Liver (tissue), 9 donors: ENCODE results near the gene CFAP97D1. TPM values are rescaled to one million over a fixed set of nuclear protein-coding genes. Genes with fewer than 3 reads are reported as not detected.
A peak's percentile ranks its signal among the peaks of the same experiment; 100 is the strongest.

Experiments used
- DNase-seq: peaks from one replicate; pipeline ENCODE4 v3.0.0-alpha.2; 2017; ENCODE audit warnings: low spot score
- H3K27ac ChIP-seq, 2 donors: one replicate each; pipeline ENCODE4 v1.7.0; 2013; ENCODE audit warnings: inconsistent platforms in 2 of 2, low read length in 2 of 2, control low read depth in 1 of 2, low read depth in 1 of 2, mild to moderate bottlenecking in 1 of 2
- H3K27me3 ChIP-seq, 4 donors: one replicate each; pipeline versions ENCODE4 v1.6.1 to v1.7.0; 2013; ENCODE audit warnings: low read length in 3 of 4, inconsistent platforms in 1 of 4, mild to moderate bottlenecking in 1 of 4, moderate library complexity in 1 of 4; ENCODE audit not compliant: control insufficient read depth in 4 of 4, insufficient read depth in 4 of 4
- H3K36me3 ChIP-seq, 4 donors: one replicate each; pipeline versions ENCODE4 v1.6.1 to v1.7.0; 2013; ENCODE audit warnings: low read length in 3 of 4, mild to moderate bottlenecking in 3 of 4, low read depth in 1 of 4, moderate library complexity in 1 of 4; ENCODE audit not compliant: control insufficient read depth in 4 of 4, insufficient read depth in 3 of 4
- H3K4me1 ChIP-seq, 4 donors: one replicate each; pipeline versions ENCODE4 v1.6.1 to v1.7.0; 2013; ENCODE audit warnings: low read length in 3 of 4, mild to moderate bottlenecking in 3 of 4, moderate library complexity in 1 of 4; ENCODE audit not compliant: control insufficient read depth in 4 of 4, insufficient read depth in 4 of 4
- H3K4me3 ChIP-seq, 3 donors: one replicate each; pipeline versions ENCODE4 v1.6.1 to v1.7.0; 2013; ENCODE audit warnings: low read length in 3 of 3, control low read depth in 1 of 3, low read depth in 1 of 3, mild to moderate bottlenecking in 1 of 3
- H3K9ac ChIP-seq, 2 donors: one replicate each; pipeline ENCODE4 v1.7.0; 2013; ENCODE audit warnings: low read length in 2 of 2, mild to moderate bottlenecking in 2 of 2, moderate library complexity in 2 of 2, control low read depth in 1 of 2, low read depth in 1 of 2
- H3K9me3 ChIP-seq, 4 donors: one replicate each; pipeline versions ENCODE4 v1.6.1 to v1.7.0; 2013; ENCODE audit warnings: low read length in 3 of 4; ENCODE audit not compliant: control insufficient read depth in 4 of 4
- EGR1 ChIP-seq, 2 donors: IDR thresholded peaks; 2 replicates each; pipeline ENCODE4 v1.6.1; 2016 to 2018; ENCODE audit warnings: antibody characterized with exemption in 2 of 2, low read depth in 2 of 2
- FOXA1 ChIP-seq: IDR thresholded peaks from 2 replicates; pipeline ENCODE4 v1.6.1; 2016; ENCODE audit warnings: antibody characterized with exemption
- FOXA2 ChIP-seq: IDR thresholded peaks from 2 replicates; pipeline ENCODE4 v1.6.1; 2016; ENCODE audit warnings: antibody characterized with exemption
- GABPA ChIP-seq, 2 donors: IDR thresholded peaks in 1 of 2; conservative IDR thresholded peaks in 1 of 2; 2 replicates each; pipeline ENCODE4 v1.6.1; 2016; ENCODE audit warnings: antibody characterized with exemption in 2 of 2, mild to moderate bottlenecking in 1 of 2, moderate library complexity in 1 of 2
- HNF4A ChIP-seq, 2 donors: conservative IDR thresholded peaks; 2 replicates each; pipeline ENCODE4 v1.6.1; 2016; ENCODE audit warnings: antibody characterized with exemption in 2 of 2, mild to moderate bottlenecking in 2 of 2
- JUND ChIP-seq, 2 donors: IDR thresholded peaks; 2 replicates each; pipeline ENCODE4 v1.6.1; 2016; ENCODE audit warnings: antibody characterized with exemption in 2 of 2
- NR2F2 ChIP-seq: IDR thresholded peaks from 2 replicates; pipeline ENCODE4 v1.6.1; 2016; ENCODE audit warnings: antibody characterized with exemption
- RAD21 ChIP-seq, 2 donors: IDR thresholded peaks; 2 replicates each; pipeline ENCODE4 v1.6.1; 2016; ENCODE audit warnings: antibody characterized with exemption in 2 of 2, mild to moderate bottlenecking in 2 of 2
- RXRA ChIP-seq, 2 donors: IDR thresholded peaks; 2 replicates each; pipeline ENCODE4 v1.6.1; 2017 to 2018; ENCODE audit warnings: antibody characterized with exemption in 2 of 2, mild to moderate bottlenecking in 1 of 2
- SP1 ChIP-seq: IDR thresholded peaks from 2 replicates; pipeline ENCODE4 v1.6.1; 2018; ENCODE audit warnings: antibody characterized with exemption, mild to moderate bottlenecking
- TAF1 ChIP-seq: conservative IDR thresholded peaks from 2 replicates; pipeline ENCODE4 v1.6.1; 2016; ENCODE audit warnings: antibody characterized with exemption, mild to moderate bottlenecking
- YY1 ChIP-seq: IDR thresholded peaks from 2 replicates; pipeline ENCODE4 v1.6.1; 2016; ENCODE audit warnings: antibody characterized with exemption, mild to moderate bottlenecking
- WGBS: extraction: QIAGEN DNeasy Blood & Tissue Kit; methylation state at CpG from one replicate; pipeline ENCODE4 v1.1.7; 2013; 5-methylcytosine and 5-hydroxymethylcytosine counted together
- polyA plus RNA-seq, 2 donors: library from polyadenylated mRNA; stranded (reverse) in 1 of 2; unstranded in 1 of 2; fragments of 200-250 nt in 1 of 2; fragments of >200 nt in 1 of 2; fragmentation: Nextera tagmentation in 1 of 2; extraction: Ambion mirVana in 1 of 2; gene quantifications; one replicate each; pipeline versions ENCODE4 v1.2.1 to v1.2.3, GENCODE V29; 2013 to 2015
- total RNA-seq, 2 donors: library from RNA; depleted of rRNA; stranded (reverse); fragments of >200 nt; gene quantifications; one replicate each; pipeline ENCODE4 v1.2.3, GENCODE V29; 2014
- TF ChIP-seq, protein P1 (sequence below): IDR thresholded peaks from 2 replicates; pipeline ENCODE4 v1.6.1; 2016; ENCODE audit warnings: antibody characterized with exemption
- TF ChIP-seq, protein P2 (sequence below): IDR thresholded peaks from 2 replicates; pipeline ENCODE4 v1.6.1; 2016; ENCODE audit warnings: antibody characterized with exemption
- TF ChIP-seq, protein P3 (sequence below): fragments of 150-350 bp; IDR thresholded peaks from 2 replicates; pipeline ENCODE4 v1.5.1; 2017; ENCODE audit warnings: improper control_type of control experiment, low read depth, low read length; ENCODE audit not compliant: missing input control
- TF ChIP-seq, protein P4 (sequence below): IDR thresholded peaks from 2 replicates; pipeline ENCODE4 v1.6.1; 2016; ENCODE audit warnings: antibody characterized with exemption, mild to moderate bottlenecking
- donor health status: healthy.
- donor health status: healthy.
- donor health status: healthy.
- donor health status: healthy.
- donor health status: healthy.

CFAP97D1 gene
- total and polyA plus RNA-seq, 4 donors, result 0.08 TPM; not detected in 3

DNA sequence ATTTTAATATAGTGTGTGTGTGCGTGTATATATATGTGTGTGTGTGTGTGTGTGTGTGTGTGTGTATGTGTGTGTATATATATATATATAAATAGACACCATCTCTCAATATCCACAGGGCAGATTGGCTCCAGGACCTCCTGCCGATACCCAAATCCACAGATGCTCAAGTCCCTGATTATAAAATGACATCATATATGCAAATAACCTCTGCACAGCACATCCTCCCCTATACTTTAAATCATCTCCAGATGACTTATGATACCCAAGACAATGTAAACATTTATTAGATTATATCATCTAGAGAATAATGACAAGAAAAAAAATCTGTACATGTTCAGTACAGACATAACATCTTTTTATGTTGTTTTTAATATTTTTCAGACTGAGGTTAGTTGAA, 9.3 kb upstream of the CFAP97D1 start:
- Histone ChIP-seq H3K36me3 (peaks cover 0 to 36% (median 24%) of the 10 kb centered on the region in 4 donors), H3K4me1 (peaks cover 21 to 65% (median 49%) of the 10 kb centered on the region in 4 donors), H3K27me3 (no peaks in the 10 kb centered on the region), H3K9me3 (no peaks in the 10 kb centered on the region), H3K4me3 (no peak overlapping the region), H3K9ac (no peak overlapping the region), H3K27ac (no peak overlapping the region)
- WGBS, result 92% methylated on average over 2 of the region's 2 CpGs
- no peak for DNase-seq
- no peak for TF ChIP-seq HNF4A (conservative IDR thresholded peaks at IDR 0.05)
- TF ChIP-seq SP1, result no peak
- TF ChIP-seq EGR1 (IDR thresholded peaks at IDR 0.05; ENCODE audit: low read depth in 2 of 2), result no peak

DNA sequence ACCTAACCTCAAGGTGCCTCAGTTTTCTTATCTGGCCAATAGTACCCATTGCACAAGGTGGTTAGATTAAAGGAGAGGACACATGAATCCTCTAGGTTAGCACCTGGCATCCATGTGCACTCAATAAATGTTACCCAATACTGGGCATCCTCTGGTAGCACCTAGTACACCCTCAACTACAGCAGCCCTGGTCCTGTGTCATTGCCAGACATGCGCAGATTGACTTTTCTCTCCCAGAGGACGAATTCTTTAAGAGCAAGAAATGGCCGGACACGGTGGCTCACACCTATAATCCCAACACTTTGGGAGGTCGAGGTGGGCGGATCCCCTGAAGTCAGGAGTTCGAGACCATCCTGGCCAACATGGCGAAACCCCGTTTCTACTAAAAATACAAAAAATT, 8.8 kb upstream of the CFAP97D1 start:
- Histone ChIP-seq H3K9ac (no peak overlapping the region), H3K27me3 (no peaks in the 10 kb centered on the region), H3K4me3 (no peak overlapping the region), H3K9me3 (no peaks in the 10 kb centered on the region), H3K27ac (peak overlapping the region; percentile 78 to 83), H3K36me3 (peaks cover 0 to 33% (median 21%) of the 10 kb centered on the region in 4 donors), H3K4me1 (peaks cover 21 to 69% (median 53%) of the 10 kb centered on the region in 4 donors)
- TF ChIP-seq HNF4A (conservative IDR thresholded peaks at IDR 0.05) (peak in 1 of 2 donors; percentile 74), EGR1 (IDR thresholded peaks at IDR 0.05; ENCODE audit: low read depth in 2 of 2) (no peak), RAD21 (IDR thresholded peaks at IDR 0.05) (no peak), RXRA (IDR thresholded peaks at IDR 0.05) (peak; percentile 38 to 79), JUND (IDR thresholded peaks at IDR 0.05) (peak in 1 of 2 donors; percentile 17), FOXA1 (peak; percentile 39), YY1 (peak; percentile 79), FOXA2 (peak; percentile 38), GABPA (IDR thresholded peaks at IDR 0.05 in 1 of 2, conservative IDR thresholded peaks at IDR 0.05 in 1 of 2) (peak in 1 of 2 donors; percentile 11), TAF1 (no peak)
- TF ChIP-seq, protein P1, sequence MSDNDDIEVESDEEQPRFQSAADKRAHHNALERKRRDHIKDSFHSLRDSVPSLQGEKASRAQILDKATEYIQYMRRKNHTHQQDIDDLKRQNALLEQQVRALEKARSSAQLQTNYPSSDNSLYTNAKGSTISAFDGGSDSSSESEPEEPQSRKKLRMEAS, result peak; percentile 94
- TF ChIP-seq, protein P2, sequence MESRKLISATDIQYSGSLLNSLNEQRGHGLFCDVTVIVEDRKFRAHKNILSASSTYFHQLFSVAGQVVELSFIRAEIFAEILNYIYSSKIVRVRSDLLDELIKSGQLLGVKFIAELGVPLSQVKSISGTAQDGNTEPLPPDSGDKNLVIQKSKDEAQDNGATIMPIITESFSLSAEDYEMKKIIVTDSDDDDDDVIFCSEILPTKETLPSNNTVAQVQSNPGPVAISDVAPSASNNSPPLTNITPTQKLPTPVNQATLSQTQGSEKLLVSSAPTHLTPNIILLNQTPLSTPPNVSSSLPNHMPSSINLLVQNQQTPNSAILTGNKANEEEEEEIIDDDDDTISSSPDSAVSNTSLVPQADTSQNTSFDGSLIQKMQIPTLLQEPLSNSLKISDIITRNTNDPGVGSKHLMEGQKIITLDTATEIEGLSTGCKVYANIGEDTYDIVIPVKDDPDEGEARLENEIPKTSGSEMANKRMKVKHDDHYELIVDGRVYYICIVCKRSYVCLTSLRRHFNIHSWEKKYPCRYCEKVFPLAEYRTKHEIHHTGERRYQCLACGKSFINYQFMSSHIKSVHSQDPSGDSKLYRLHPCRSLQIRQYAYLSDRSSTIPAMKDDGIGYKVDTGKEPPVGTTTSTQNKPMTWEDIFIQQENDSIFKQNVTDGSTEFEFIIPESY, result peak; percentile 11
- DNase-seq, result no peak
- WGBS, result 41% methylated on average over 9 of the region's 9 CpGs

DNA sequence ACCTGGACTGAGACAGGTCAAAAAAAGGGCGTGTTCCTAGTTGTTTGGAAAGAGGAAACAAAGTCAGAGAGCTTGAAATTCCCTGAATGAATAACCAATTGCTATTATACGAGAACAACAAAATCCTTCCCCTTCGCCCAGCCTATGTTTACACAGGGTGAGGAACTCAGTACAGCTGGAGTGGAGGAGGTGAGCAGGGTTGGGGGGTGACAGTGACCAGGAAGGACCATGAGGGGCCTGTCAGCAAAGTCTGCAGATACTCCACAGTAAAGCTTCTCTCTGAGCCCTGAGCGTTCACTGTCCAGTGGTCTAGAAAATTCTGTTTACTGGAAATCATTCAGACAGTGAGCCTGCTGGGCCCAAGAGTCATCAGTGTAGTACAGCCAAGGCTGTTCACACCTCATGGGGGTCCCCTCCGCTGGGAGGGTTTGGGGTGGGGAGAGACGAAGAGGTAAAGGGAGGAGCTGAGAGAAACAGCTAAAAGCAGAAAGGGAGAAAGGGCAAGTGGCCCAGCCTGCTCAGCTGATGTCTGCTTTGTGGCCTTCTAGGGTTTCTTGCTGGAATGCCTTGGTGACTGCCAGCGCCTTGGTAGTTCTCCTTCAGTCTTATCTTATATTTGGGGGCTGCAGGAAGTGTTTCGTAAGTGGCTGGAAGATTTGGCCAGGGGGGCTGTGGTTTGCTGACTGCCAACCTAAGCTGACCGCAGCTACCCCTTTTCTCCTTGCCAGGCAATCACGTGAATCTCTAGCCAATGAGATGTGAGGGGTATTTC, 7.2 kb upstream of the CFAP97D1 start:
- no peak overlapping the region for H3K4me3 ChIP-seq
- no peaks in the 10 kb centered on the region for H3K27me3 ChIP-seq
- peaks cover 21 to 68% (median 57%) of the 10 kb centered on the region in 4 donors for H3K4me1 ChIP-seq
- peak overlapping the region; percentile 78 to 83 for H3K27ac ChIP-seq
- WGBS, result 42% methylated on average over 10 of the region's 10 CpGs
- peak; percentile 77 for TF ChIP-seq FOXA2
- TF ChIP-seq, protein P1, result peak; percentile 23
- TF ChIP-seq, protein P3, sequence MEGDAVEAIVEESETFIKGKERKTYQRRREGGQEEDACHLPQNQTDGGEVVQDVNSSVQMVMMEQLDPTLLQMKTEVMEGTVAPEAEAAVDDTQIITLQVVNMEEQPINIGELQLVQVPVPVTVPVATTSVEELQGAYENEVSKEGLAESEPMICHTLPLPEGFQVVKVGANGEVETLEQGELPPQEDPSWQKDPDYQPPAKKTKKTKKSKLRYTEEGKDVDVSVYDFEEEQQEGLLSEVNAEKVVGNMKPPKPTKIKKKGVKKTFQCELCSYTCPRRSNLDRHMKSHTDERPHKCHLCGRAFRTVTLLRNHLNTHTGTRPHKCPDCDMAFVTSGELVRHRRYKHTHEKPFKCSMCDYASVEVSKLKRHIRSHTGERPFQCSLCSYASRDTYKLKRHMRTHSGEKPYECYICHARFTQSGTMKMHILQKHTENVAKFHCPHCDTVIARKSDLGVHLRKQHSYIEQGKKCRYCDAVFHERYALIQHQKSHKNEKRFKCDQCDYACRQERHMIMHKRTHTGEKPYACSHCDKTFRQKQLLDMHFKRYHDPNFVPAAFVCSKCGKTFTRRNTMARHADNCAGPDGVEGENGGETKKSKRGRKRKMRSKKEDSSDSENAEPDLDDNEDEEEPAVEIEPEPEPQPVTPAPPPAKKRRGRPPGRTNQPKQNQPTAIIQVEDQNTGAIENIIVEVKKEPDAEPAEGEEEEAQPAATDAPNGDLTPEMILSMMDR, result no peak
- TF ChIP-seq, protein P4, sequence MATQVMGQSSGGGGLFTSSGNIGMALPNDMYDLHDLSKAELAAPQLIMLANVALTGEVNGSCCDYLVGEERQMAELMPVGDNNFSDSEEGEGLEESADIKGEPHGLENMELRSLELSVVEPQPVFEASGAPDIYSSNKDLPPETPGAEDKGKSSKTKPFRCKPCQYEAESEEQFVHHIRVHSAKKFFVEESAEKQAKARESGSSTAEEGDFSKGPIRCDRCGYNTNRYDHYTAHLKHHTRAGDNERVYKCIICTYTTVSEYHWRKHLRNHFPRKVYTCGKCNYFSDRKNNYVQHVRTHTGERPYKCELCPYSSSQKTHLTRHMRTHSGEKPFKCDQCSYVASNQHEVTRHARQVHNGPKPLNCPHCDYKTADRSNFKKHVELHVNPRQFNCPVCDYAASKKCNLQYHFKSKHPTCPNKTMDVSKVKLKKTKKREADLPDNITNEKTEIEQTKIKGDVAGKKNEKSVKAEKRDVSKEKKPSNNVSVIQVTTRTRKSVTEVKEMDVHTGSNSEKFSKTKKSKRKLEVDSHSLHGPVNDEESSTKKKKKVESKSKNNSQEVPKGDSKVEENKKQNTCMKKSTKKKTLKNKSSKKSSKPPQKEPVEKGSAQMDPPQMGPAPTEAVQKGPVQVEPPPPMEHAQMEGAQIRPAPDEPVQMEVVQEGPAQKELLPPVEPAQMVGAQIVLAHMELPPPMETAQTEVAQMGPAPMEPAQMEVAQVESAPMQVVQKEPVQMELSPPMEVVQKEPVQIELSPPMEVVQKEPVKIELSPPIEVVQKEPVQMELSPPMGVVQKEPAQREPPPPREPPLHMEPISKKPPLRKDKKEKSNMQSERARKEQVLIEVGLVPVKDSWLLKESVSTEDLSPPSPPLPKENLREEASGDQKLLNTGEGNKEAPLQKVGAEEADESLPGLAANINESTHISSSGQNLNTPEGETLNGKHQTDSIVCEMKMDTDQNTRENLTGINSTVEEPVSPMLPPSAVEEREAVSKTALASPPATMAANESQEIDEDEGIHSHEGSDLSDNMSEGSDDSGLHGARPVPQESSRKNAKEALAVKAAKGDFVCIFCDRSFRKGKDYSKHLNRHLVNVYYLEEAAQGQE, result peak; percentile 28
- TF ChIP-seq NR2F2, result no peak
- TF ChIP-seq RXRA (IDR thresholded peaks at IDR 0.05), result peak in 1 of 2 donors; percentile 4
- peaks cover 0 to 29% (median 21%) of the 10 kb centered on the region in 4 donors for H3K36me3 ChIP-seq
- no peaks in the 10 kb centered on the region for H3K9me3 ChIP-seq
- no peak for DNase-seq
- peak overlapping the region in 1 of 2 donors; percentile 17 for H3K9ac ChIP-seq
